PFSK-1 (cell line): Measurements from ENCODE around the gene SMTNL1.

ENCODE experiments used
- POLR2AphosphoS5 ChIP-seq: IDR thresholded peaks from 2 replicates; pipeline ENCODE4 v1.6.1; 2012; ENCODE audit warnings: low read depth, mild to moderate bottlenecking, control low read depth, low read length, moderate library complexity
- SIN3A ChIP-seq: IDR thresholded peaks from 2 replicates; pipeline ENCODE4 v1.6.1; 2012; ENCODE audit warnings: mild to moderate bottlenecking, low read length, moderate library complexity, borderline replicate concordance; ENCODE audit not compliant: insufficient read depth
- TAF1 ChIP-seq: IDR thresholded peaks from 2 replicates; pipeline ENCODE4 v1.6.1; 2012; ENCODE audit warnings: low read length, control low read depth, borderline replicate concordance; ENCODE audit not compliant: insufficient read depth
- TF ChIP-seq, protein P1 (sequence below), 2 experiments: IDR thresholded peaks; 2 replicates each; pipeline versions ENCODE4 v1.6.1 to v1.8.0; 2011 to 2012; ENCODE audit warnings: low read depth in 2 of 2, low read length in 2 of 2, control low read depth in 1 of 2, inconsistent platforms in 1 of 2, mild to moderate bottlenecking in 1 of 2, moderate library complexity in 1 of 2; ENCODE audit not compliant: insufficient read depth in 1 of 2

DNA sequence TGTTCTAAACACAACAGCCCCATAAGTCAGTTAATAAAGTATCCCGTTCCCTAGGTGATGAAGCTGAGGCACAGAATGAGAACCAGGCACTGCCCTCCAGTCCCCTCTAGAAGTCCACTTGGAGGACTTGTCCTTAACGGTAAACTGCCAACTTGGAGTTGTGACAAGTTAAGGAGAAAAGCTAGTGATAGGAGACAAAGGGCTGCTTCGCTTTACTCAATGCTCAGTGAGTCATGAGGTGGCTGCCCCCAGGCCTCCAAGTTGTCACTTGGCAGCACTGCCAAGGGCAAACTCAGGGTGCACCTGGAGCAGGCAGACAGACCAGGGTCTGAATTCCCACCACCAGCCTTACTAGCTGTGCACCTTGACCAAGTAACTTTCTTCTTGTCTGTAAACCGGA, 35.4 kb upstream of the SMTNL1 start:
- TF ChIP-seq SIN3A, result no peak
- TF ChIP-seq, protein P1, sequence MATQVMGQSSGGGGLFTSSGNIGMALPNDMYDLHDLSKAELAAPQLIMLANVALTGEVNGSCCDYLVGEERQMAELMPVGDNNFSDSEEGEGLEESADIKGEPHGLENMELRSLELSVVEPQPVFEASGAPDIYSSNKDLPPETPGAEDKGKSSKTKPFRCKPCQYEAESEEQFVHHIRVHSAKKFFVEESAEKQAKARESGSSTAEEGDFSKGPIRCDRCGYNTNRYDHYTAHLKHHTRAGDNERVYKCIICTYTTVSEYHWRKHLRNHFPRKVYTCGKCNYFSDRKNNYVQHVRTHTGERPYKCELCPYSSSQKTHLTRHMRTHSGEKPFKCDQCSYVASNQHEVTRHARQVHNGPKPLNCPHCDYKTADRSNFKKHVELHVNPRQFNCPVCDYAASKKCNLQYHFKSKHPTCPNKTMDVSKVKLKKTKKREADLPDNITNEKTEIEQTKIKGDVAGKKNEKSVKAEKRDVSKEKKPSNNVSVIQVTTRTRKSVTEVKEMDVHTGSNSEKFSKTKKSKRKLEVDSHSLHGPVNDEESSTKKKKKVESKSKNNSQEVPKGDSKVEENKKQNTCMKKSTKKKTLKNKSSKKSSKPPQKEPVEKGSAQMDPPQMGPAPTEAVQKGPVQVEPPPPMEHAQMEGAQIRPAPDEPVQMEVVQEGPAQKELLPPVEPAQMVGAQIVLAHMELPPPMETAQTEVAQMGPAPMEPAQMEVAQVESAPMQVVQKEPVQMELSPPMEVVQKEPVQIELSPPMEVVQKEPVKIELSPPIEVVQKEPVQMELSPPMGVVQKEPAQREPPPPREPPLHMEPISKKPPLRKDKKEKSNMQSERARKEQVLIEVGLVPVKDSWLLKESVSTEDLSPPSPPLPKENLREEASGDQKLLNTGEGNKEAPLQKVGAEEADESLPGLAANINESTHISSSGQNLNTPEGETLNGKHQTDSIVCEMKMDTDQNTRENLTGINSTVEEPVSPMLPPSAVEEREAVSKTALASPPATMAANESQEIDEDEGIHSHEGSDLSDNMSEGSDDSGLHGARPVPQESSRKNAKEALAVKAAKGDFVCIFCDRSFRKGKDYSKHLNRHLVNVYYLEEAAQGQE (IDR thresholded peaks at IDR 0.05; ENCODE audit: insufficient read depth in 1 of 2, low read depth in 2 of 2, low read length in 2 of 2), result no peak
- no peak for TF ChIP-seq POLR2AphosphoS5
- no peak for TF ChIP-seq TAF1
